NCI-H1417 treated with DMSO at 0.1 percent for 48 hours (cell line): ENCODE measurements around the gene PCP4.

Experiments
- DNase-seq: peaks from one replicate; lab custom pipeline; 2025; lab: John Stamatoyannopoulos, UW

PCP4 gene

DNA sequence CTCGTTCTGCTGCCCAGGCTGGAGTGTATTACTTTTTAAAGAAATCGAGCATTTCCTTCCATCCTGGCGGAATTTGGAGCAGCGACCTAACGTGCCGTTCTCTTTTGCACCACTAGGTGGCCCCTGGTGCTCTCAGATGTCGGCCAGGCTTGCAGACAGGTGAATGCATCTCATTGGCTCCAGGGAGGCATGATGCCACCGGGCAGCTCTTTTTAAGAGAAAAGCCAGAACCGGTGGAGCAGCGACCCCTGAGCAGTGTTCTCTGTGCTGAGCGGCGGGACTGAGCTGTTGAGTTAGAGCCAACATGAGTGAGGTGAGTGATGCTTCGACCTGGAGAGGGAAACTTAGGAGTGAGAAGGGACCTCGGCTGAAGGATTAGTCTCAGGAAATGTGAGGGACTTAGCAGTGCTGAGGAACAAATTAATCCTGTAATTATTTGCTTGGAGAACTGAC lies at the start of gene PCP4:
PCP4 (plus strand) TSS at position 241 of the 453 bp plus-strand sequence; CDS start at position 305, 64 bp downstream.
- peak; percentile 66 for DNase-seq

DNA sequence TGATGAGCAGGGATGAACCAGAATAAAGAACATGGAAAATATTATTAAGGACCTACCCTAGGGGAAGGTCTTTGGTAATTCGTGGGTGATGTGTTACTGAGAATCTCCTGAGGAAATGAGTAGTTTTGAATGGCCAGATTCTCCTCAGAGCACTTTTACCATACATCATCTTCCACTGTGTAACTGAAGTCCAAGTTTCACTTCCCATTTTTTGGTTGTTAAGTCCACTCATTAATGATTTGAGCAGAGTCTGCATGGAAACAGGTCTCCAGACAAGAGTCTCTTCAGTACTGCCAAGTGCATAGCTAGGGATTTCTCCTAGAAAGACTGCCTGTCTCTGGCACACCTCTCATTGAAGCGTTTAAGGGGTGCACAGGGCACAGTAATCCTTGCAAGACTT lies 48.7 kb upstream of the PCP4 start:
- DNase-seq, result no peak

DNA sequence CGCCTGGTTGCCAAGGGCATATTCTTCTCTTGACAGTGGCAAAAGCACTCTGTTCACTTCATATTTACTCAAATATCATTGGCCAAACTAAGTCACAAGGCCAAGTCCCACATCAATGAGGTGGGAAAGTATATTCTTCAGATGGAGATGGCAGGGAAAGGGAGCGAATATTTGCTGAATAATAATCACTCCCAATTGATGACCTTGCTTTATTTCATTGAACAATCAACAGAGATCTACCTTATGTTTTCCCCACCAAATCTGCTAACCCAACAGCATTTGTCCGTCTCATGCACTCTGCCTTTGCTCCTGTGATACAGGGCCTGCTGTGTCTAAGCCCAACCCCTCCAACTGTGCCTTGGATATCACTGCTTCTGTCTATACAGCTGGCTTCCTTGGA lies 45.2 kb upstream of the PCP4 start:
- DNase-seq, result no peak

- DNase-seq, result no peak
These were observed 42.0 kb upstream of the PCP4 start for GRCh38 chr21:39825250-39825649.

DNA sequence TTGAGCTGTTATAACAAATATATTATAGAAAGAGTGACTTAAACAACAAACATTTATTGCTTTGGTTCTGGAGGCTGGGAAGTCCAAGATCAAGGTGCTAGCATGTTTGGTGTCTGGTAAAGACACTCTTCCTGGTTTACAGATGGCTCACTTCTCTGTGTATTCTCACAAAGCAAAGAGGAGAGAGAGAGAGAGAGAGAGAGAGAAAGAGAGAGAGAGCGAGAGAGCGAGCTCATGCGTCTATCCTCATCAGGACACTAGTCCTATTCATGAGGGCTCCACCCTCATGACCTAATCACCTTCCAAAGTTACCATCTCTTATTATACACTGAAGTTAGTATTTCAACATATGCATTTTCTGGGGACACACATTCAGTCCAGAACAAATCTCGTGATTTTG lies 32.7 kb upstream of the PCP4 start:
- DNase-seq, result no peak

GRCh38 chr21:39837861-39838359 lies 29.3 kb upstream of the PCP4 start:
- DNase-seq, result no peak

DNA sequence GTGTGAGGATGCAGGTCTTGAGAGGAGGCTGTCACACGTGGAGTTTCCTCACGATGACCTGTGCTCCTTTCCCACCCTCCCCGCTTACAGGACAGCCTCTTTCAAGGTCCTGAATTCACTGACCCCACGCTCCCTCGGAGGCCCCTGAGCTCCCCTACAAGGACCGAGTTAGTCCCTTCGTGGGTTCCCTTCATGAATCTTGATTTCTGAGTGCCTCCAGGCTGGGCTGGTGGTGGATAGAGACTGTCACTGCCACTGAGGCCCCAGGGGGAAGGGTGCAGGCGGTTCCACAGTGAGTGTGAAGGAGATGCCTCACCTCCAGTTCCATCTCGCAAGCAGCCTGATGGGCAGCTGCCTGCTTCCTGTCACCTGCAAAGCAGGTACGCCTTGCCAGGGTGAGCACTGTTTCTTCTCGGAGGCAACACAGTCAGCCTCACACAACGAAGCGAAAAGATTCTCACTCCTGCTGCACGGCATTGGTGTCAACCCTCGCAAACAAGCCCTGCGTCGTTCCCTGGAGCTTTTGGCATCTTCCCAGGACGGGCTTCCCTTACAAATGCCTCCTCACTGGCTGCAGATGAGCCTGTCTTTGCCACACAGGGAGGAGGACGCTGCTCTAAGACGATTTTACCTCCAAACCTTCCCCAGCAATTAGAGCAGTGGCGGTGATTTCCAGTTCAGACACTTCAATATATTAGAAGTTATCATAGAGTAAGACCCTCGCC lies 26.7 kb upstream of the PCP4 start:
- DNase-seq, result no peak

DNA sequence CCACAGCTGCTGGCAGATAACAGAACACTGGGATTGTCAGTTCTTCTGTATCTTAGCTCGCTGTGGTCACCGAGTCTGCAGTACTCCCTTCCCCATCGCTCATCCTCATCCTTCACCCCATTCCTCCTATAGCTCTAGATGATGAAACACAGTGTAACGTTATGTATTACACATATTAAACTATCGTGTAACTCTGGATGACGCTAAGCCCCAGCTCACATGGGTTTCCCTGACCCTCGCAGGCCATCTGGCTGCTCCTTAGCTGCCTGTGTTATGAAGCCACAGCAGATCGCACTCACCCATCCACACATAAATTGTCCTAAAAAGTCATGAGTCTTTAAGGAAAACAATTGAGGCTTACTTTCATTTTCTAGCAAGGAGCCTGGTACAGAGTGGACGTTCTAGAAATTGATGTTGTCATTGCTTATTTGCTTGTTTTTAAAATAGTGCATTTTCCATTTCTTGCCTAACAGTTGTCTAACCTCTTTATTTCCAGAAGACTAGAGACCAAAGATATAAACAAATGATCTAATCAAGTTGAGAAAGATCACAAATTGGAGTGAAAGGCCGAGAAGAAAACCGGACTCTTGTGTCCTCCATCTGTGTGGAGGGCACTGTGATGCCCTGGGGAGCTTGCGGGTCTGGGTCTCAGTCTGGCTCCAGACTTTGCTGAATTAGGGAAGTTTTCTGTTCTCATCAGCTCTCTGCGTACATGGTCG lies 24.3 kb upstream of the PCP4 start:
- no peak for DNase-seq

GRCh38 chr21:39843483-39843882 lies 23.8 kb upstream of the PCP4 start:
- no peak for DNase-seq

DNA sequence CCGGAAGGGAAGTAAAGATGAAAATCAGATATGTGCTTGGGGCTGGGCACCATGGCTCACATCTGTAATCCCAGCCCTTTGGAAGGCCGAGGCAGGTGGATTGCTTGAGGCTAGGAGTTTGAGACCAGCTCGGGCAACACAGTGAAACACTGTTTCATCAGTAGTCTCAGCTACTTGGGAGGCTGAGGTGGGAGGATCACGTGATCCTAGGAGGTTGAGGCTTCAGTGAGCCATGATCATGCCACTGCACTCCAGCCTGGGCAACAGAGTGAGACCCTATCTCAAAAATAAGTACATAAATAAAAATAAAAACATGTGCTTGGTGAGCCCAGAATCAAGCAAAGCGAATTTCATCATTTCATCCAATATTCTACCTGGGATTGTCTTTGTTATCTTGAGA lies 23.3 kb upstream of the PCP4 start:
- DNase-seq, result no peak

DNA sequence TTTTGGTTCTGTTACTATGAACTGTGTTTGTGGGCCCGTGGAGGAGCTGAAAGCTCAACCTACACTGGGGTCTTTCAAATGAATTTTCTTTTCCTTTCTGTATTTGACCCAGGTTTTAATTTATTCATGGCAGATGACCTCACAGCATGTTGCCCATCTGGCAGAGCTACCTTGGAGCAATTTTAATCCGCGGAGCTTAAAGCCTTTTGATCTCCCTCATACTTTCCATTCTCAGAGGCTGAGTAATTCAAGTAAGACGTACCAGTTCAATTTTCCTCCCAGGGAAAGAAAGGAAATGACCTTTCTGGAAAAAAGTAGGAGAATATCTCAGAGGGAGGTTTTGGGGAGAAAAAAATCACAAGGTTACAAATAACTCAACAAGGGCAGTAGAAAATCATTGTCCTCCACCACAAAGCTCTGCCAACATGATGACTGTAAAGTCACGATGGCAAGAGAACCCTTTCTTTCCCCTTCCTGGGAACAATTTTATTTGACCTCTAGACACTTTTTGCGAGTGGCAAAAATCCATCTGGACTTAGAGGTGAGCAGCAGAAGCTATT lies 21.6 kb upstream of the PCP4 start:
- no peak for DNase-seq

DNA sequence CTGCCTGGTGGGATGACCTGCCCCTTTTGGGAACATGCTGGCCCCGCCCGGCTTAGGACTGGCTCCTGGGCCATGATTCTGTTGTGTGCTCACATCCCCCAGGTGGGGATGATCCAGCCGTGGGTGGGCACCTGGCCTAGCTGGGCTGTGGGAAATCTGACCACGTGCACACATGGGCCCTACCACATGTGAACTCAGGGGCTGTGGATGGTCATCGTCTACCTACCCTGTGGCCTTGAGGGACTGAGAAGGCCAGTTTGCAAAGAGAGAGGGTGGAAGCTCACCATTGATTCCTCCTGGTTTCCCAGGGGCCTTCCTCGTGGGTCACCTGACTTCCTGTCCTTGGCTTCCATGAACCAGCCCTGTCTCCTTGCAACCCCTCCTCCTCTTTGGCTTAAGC lies 19.4 kb upstream of the PCP4 start:
- no peak for DNase-seq

DNA sequence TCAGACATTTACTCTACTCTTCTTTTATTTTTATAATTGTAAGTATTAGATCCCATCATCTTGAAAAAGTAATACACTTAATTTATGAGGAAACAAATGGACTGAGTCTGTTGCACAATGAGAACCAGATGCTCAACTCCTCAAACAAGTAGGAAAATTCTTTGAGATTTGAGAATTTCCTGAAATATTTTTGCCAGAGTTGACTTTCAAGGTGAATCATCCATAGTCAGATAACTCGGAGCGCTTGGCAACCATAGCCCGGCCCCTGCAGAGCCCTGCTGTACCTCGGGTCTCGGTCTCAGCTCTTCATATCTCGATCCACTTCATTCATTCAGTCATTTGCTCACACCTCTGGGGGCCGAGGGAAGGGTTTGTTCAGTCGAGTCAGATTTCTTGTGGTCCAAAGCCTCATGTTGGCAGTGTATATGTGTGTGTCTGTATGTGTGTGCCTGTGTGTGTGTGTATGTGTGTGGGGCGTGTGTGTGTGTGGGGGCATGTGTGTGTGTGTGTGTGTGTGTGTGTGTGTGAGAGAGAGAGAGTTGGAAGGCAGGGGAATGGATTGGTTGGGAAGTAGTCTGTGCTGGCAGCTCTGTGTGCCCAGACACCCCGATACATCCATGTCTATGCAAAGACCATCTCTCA lies 18.1 kb upstream of the PCP4 start:
- no peak for DNase-seq

DNA sequence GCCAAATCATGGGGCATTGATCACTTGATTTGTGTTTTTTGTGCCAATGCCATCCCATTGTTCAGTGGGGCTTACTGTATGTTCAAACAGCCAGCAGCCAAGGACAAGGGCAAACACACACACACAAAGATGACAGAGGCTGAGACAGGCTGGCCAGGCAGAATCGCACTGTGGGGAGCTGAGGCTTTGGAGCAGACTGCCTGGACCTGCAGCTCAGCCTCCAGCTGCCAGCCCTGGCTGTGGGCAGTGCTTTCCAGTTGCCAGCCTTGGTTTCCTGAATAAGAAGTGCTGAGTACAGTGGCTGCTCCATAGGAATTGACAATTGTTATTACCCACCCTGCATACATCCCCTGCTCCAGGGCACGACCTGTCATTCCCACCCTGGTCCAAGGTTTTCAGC lies 16.9 kb upstream of the PCP4 start:
- DNase-seq, result no peak

DNA sequence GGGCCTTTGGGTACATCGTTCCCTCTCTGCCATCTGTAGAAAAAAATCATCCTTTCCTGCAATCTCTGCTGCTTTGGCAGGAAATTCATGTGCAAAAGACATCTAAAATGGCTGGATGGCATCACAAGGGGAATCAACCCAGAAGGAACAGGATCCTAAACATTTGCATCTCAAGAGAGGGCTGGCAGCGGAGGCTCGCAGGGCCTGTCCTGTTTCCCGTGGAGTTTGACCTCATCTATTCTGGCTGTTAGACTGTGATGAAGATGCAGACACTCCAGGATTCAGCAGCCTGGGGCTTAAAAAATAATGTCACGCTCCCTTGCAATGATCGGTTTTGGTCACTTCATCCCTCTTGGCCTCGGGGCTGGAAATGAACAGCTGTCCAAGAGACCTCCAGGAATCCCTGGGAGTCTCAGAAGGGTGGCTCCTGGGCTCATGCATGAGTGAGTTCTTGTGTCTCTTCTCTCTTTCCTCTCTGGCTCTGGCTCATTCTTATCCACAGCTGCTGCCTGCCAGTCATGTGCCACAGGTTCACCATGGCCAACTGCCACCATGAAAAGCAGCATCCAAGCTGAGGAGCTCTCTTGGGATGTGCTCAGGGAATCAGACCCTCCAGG lies 16.1 kb upstream of the PCP4 start:
- DNase-seq, result no peak

- DNase-seq, result no peak
These were observed 15.1 kb upstream of the PCP4 start for GRCh38 chr21:39852021-39852721.

- DNase-seq, result no peak
These were observed 14.3 kb upstream of the PCP4 start for GRCh38 chr21:39852726-39853500.

DNA sequence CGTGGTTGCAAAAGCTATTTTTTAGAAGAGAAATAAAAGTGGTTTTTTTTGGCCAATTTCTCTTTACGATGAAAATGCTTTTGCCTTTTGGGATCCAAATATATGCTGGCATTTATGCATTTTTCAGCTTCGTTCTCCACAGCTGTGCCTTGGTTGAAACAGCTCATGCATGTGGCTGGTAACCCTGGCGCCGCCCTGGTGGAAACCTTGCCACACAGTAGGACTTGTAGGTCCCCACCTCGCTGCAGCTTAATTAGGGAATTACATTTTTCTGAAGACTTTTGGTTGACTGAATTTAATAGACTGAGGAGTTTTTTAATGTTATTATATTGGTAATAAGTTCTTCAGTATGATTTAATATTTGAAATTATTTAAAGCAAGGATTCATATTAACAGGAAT lies 12.7 kb upstream of the PCP4 start:
- no peak for DNase-seq

GRCh38 chr21:39855595-39855994 lies 11.6 kb upstream of the PCP4 start:
- DNase-seq, result no peak

DNA sequence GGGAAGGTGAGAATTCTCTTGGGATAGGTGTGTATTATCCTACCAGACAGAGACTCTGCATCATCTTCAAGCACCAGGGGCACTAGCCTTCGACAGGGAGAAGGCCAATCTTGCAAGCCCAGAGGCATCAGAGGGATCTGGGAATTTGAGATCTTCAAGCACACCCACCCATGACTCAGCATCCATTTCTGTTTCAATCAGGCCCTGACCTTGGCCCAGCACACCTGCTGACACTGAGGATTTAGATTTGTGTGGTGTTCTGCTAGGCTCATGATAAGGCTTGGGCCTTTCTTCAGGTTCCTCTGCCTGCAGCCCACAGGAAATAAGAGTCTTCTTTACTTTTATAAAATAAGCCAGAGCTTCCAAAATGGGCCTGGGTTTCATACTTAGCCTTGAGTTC lies 6.6 kb upstream of the PCP4 start:
- DNase-seq, result no peak

DNA sequence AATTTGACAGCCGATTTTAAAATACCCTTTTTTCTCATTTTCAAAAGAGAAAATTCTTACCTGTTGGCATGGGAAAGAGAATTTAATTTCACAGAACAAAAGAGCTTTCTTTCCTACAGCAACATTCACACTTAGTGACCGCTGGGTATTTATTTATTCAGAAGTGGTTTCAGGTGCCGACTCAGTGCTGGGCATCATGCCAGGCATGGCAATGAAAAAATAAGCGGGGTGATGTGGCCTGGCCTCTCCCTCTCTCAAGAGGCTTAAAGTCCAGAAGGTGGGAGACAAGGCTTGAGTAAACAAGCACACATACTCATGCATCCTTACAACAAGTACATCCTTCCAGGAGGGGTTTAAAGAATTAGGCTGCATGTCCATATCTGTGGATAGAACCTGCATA lies 4.1 kb upstream of the PCP4 start:
- peak; percentile 70 for DNase-seq
